K562 (cell line): Measurements from ENCODE around the gene THBS1. TPM values are rescaled to one million over a fixed set of nuclear protein-coding genes. Genes with fewer than 3 reads are reported as not detected.
A peak's percentile ranks its signal among the peaks of the same experiment; 100 is the strongest.

Source experiments
- ATAC-seq: fragments of 200-7000 bp; cut with Tn5 transposase; 3 replicates; pipeline ENCODE4 v1.9.1; 2020; ENCODE audit warnings: moderate library complexity
- BruUV-seq: library from RNA; stranded (reverse); fragments of 400-500 nt; replicated peaks from 2 replicates; lab custom pipeline; 2021; lab: Mats Ljungman, UMichigan
- CTCF ChIA-PET: fragments of 300-600 bp; formaldehyde crosslinking; extraction: SDS; loops from one replicate; lab custom pipeline; 2021; ENCODE audit warnings: low intra/inter-chr PET ratio; lab: Yijun Ruan, JAX
- POLR2A ChIA-PET: fragments of 300-600, 350-650 bp; sonication (Branson Sonifier 250); formaldehyde crosslinking; extraction: SDS; loops from one replicate; lab custom pipeline; 2021; ENCODE audit warnings: antibody characterized with exemption, inconsistent platforms; lab: Yijun Ruan, JAX
- DNase-seq, 4 experiments: peaks; one replicate each; pipeline versions ENCODE4 v3.0.0 to v3.0.0-alpha.2; 2011 to 2018; ENCODE audit warnings: low spot score in 3 of 4, mixed read lengths in 3 of 4; ENCODE audit errors: extremely low read depth in 1 of 4
- FAIRE-seq: peaks from 2 replicates; lab custom pipeline; 2011; peaks lifted over from hg19 to GRCh38; lab: Jason Lieb, UNC
- H2AFZ ChIP-seq: 2 replicates; pipeline ENCODE4 v1.6.0; 2011; ENCODE audit warnings: low read depth, low read length, control low read depth, inconsistent platforms
- H3K27ac ChIP-seq: fragments of 200-600 bp; 3 replicates; pipeline ENCODE4 v1.8.0; 2011; ENCODE audit warnings: low read depth, mild to moderate bottlenecking, control low read depth, inconsistent platforms, low read length, moderate library complexity, mixed read lengths; ENCODE audit errors: extremely low read depth
- H3K27me3 ChIP-seq, 2 experiments: fragments of 300-600 bp in 1 of 2; 2 replicates in 1 of 2; 3 replicates in 1 of 2; pipeline versions ENCODE4 v1.6.0 to v1.8.0; 2011; ENCODE audit warnings: inconsistent platforms in 2 of 2, low read length in 2 of 2, mild to moderate bottlenecking in 1 of 2, mixed read lengths in 1 of 2, moderate library complexity in 1 of 2; ENCODE audit not compliant: control insufficient read depth in 2 of 2, insufficient read depth in 2 of 2
- H3K36me3 ChIP-seq: fragments of 300-600 bp; 3 replicates; pipeline ENCODE4 v1.8.0; 2011; ENCODE audit warnings: mild to moderate bottlenecking, low read length, inconsistent platforms; ENCODE audit not compliant: control insufficient read depth, insufficient read depth
- H3K4me1 ChIP-seq, 2 experiments: fragments of 200-600 bp in 1 of 2; replicated peaks in 1 of 2; 2 replicates in 1 of 2; 3 replicates in 1 of 2; pipeline versions ENCODE4 v1.5.1 to v1.8.0; 2011; ENCODE audit warnings: inconsistent platforms in 2 of 2, low read length in 2 of 2, mild to moderate bottlenecking in 1 of 2, mixed read lengths in 1 of 2, moderate library complexity in 1 of 2; ENCODE audit not compliant: control insufficient read depth in 2 of 2, insufficient read depth in 2 of 2
- H3K4me2 ChIP-seq: 2 replicates; pipeline ENCODE4 v1.6.1; 2011; ENCODE audit warnings: low read length, control low read depth, inconsistent platforms, mixed read lengths; ENCODE audit not compliant: insufficient read depth
- H3K4me3 ChIP-seq: fragments of 200-600 bp; sonication (generic), shearing (Covaris generic); 2 replicates; pipeline ENCODE4 v1.5.1; 2016; ENCODE audit warnings: control low read depth, inconsistent platforms
- H3K79me2 ChIP-seq: fragments of 200-600 bp; 3 replicates; pipeline ENCODE4 v1.8.0; 2011; ENCODE audit warnings: low read length, inconsistent platforms; ENCODE audit not compliant: control insufficient read depth, insufficient read depth
- H3K9ac ChIP-seq, 2 experiments: 2 replicates each; pipeline versions ENCODE4 v1.6.0 to v1.6.1; 2011; ENCODE audit warnings: low read depth in 2 of 2, low read length in 2 of 2, control low read depth in 1 of 2, inconsistent platforms in 1 of 2, mild to moderate bottlenecking in 1 of 2, mixed read lengths in 1 of 2; ENCODE audit not compliant: insufficient read depth in 1 of 2
- H3K9me1 ChIP-seq: one replicate; pipeline ENCODE4 v1.6.0; 2011; ENCODE audit warnings: inconsistent platforms, mild to moderate bottlenecking, low read length, moderate library complexity; ENCODE audit not compliant: control insufficient read depth, insufficient read depth
- H3K9me3 ChIP-seq: replicated peaks from 2 replicates; pipeline ENCODE4 v1.5.1; 2011; ENCODE audit warnings: low read depth, low read length, inconsistent platforms; ENCODE audit not compliant: control insufficient read depth, insufficient read depth
- H4K20me1 ChIP-seq: replicated peaks from 2 replicates; pipeline ENCODE4 v1.6.1; 2011; ENCODE audit warnings: low read length, inconsistent platforms, mixed read lengths; ENCODE audit not compliant: control insufficient read depth, insufficient read depth
- ATF4 ChIP-seq: fragments of 450-650 bp; formaldehyde crosslinking; IDR thresholded peaks from 2 replicates; pipeline ENCODE4 v1.4.0; 2022; ENCODE audit warnings: mild to moderate bottlenecking, moderate library complexity
- BACH1 ChIP-seq: fragments of 200-800 bp; sonication (Bioruptor generic); IDR thresholded peaks from 2 replicates; pipeline ENCODE4 v1.6.1; 2016; ENCODE audit warnings: missing genetic modification characterization, missing compliant biosample characterization
- COPS2 ChIP-seq: fragments of 450-650 bp; conservative IDR thresholded peaks from 2 replicates; pipeline ENCODE4 v1.6.1; 2016; ENCODE audit warnings: mild to moderate bottlenecking, moderate library complexity
- CREB5 ChIP-seq: fragments of 250-450 bp; sonication (Bioruptor Pico); IDR thresholded peaks from 2 replicates; pipeline ENCODE4 v1.5.0; 2020; ENCODE audit warnings: mild to moderate bottlenecking
- EGR1 ChIP-seq: fragments of 450-650 bp; conservative IDR thresholded peaks from 2 replicates; pipeline ENCODE4 v1.6.1; 2017; ENCODE audit warnings: mild to moderate bottlenecking
- ESRRA ChIP-seq: fragments of 450-650 bp; IDR thresholded peaks from 2 replicates; pipeline ENCODE4 v1.6.1; 2014; ENCODE audit warnings: low read depth, mild to moderate bottlenecking, moderate library complexity, borderline replicate concordance
- MAFG ChIP-seq: fragments of 450-650 bp; conservative IDR thresholded peaks from 2 replicates; pipeline ENCODE4 v1.6.1; 2016; ENCODE audit warnings: missing genetic modification characterization, missing compliant biosample characterization
- MAFK ChIP-seq: IDR thresholded peaks from 2 replicates; pipeline ENCODE4 v1.6.1; 2011; ENCODE audit warnings: low read length, improper control_type of control experiment
- NFE2 ChIP-seq: IDR thresholded peaks from 2 replicates; pipeline ENCODE4 v1.6.1; 2014; ENCODE audit warnings: antibody characterized with exemption, low read depth
- NFRKB ChIP-seq: fragments of 450-650 bp; IDR thresholded peaks from 2 replicates; pipeline ENCODE4 v1.6.1; 2016; ENCODE audit warnings: low read depth
- RUNX1 ChIP-seq: sonication (generic); IDR thresholded peaks from 2 replicates; pipeline ENCODE4 v1.6.1; 2016; ENCODE audit warnings: antibody characterized with exemption, low read depth
- SMARCA4 ChIP-seq: fragments of 450-650 bp; IDR thresholded peaks from 2 replicates; pipeline ENCODE4 v1.6.1; 2016
- SRSF3 ChIP-seq: fragments of 200-400 bp; formaldehyde crosslinking; IDR thresholded peaks from 2 replicates; pipeline ENCODE4 v1.6.1; 2016; ENCODE audit warnings: mild to moderate bottlenecking, low read length, moderate library complexity; ENCODE audit not compliant: insufficient read depth
- TRIM28 ChIP-seq: fragments of 450-650 bp; IDR thresholded peaks from 2 replicates; pipeline ENCODE4 v1.6.1; 2017
- ZBTB2 ChIP-seq: fragments of 450-650 bp; IDR thresholded peaks from 2 replicates; pipeline ENCODE4 v1.6.1; 2016; ENCODE audit warnings: antibody characterized with exemption
- ZNF184 ChIP-seq: sonication (generic); formaldehyde crosslinking; IDR thresholded peaks from 2 replicates; pipeline ENCODE4 v1.5.0; 2020; ENCODE audit warnings: missing genetic modification reagents
- ZNF316 ChIP-seq: fragments of 450-650 bp; IDR thresholded peaks from 2 replicates; pipeline ENCODE4 v1.6.1; 2016
- whole genome bisulfite sequencing: fragments of 100-300 bp; shearing (Covaris generic); methylation state at CpG from one replicate; pipeline ENCODE4 v1.1.6; 2016; ENCODE audit warnings: low coverage, mixed read lengths; ENCODE audit not compliant: insufficient coverage; ENCODE audit errors: missing lambda C conversion rate; 5-methylcytosine and 5-hydroxymethylcytosine counted together
- in situ Hi-C: fragments of 300-500 bp; cut with MboI; formaldehyde crosslinking; loops from 4 replicates; pipeline ENCODE4 v1.15.0; 2018; ENCODE audit warnings: inconsistent platforms, mixed read lengths
- intact Hi-C: fragments of 100-400 bp; cut with micrococcal nuclease; formaldehyde crosslinking; loops from 2 replicates; pipeline ENCODE4 v1.14.2; 2022
- polyA plus RNA-seq, 8 experiments: library from polyadenylated mRNA; depleted of rRNA in 4 of 8; stranded (reverse) in 5 of 8; unstranded in 3 of 8; fragments of >200 nt; fragmentation: Nextera tagmentation in 2 of 8; fragmentation: Illumina TruSeq in 1 of 8; extraction: Ambion mirVana in 2 of 8; extraction: Trizol in 1 of 8; gene quantifications; 2 replicates each; pipeline versions ENCODE4 v1.2.1 to v1.2.3, GENCODE V29; 2011 to 2014; ENCODE audit warnings: inconsistent platforms in 1 of 8, missing spikeins in 1 of 8
- total RNA-seq, 7 experiments: library from RNA; depleted of rRNA in 6 of 7; stranded (reverse); fragments of >200 nt in 6 of 7; fragmentation: Illumina TruSeq in 2 of 7; extraction: Trizol in 2 of 7; gene quantifications; 2 replicates each; pipeline versions ENCODE4 v1.2.1 to v1.2.3, GENCODE V29; 2011 to 2021; ENCODE audit warnings: low replicate concordance in 1 of 7
- TF ChIP-seq, protein P1 (sequence below), 3 experiments: IDR thresholded peaks in 2 of 3; conservative IDR thresholded peaks in 1 of 3; 2 replicates each; pipeline ENCODE4 v1.5.1; 2011 to 2012; ENCODE audit warnings: low read length in 3 of 3, mild to moderate bottlenecking in 3 of 3, control low read depth in 2 of 3, improper control_type of control experiment in 1 of 3, inconsistent platforms in 1 of 3, low read depth in 1 of 3, mixed read lengths in 1 of 3, moderate library complexity in 1 of 3; ENCODE audit not compliant: insufficient read depth in 2 of 3
- TF ChIP-seq, protein P2 (sequence below): conservative IDR thresholded peaks from 2 replicates; pipeline ENCODE4 v1.6.1; 2011; ENCODE audit warnings: low read depth, mild to moderate bottlenecking, low read length; ENCODE audit not compliant: control insufficient read depth

The THBS1 gene
- total and polyA plus RNA-seq, 9 of the 15 experiments (the other 6 are each of a cell fraction or from before 2014, with no cell fraction given), result 0.04 to 1.3 (median 0.40) TPM

DNA sequence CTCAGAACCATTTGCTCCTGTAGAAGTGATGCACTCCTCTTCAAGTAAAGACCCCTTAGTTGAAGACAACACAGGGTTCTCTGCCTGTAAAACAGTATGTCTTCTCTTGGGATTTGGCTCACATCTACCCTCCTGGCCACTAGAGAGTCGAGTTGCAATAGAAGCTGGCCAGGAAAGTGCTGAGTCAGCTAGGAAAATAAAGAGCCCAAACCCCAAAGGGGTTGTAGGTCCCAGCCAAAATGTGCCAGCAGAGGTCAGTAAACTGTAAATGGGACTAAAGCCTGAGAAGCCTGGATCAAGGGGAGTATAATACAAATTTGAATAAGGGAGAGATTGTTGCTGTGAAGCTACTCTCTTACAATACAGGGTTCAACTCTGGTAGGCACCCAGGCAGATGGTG lies 37.2 kb upstream of the THBS1 start:
- no peaks in the 10 kb centered on the region for H3K4me1 ChIP-seq
- no peak overlapping the region for H3K4me3 ChIP-seq
- ChIA-PET CTCF (no interaction called here), POLR2A (interaction anchor here (1.0 to 1.4 kb wide), 2 partner anchors 13 to 18 kb away, joined by 4 to 5 read pairs; no protein-coding TSS in a partner anchor)
- no peak overlapping the region for H3K4me2 ChIP-seq
- WGBS, result 0% methylated on average over 1 of the region's 1 CpG
- DNase-seq (peak; percentile 18 to 29 (median 22)), FAIRE-seq (no peak), ATAC-seq (peak; percentile 58; the same call in 2 of the 3 replicates)
- no peaks in the 10 kb centered on the region for H3K36me3 ChIP-seq
- BruUV-seq, result no TSS peak
- no peaks in the 10 kb centered on the region for H3K9me1 ChIP-seq
- in situ Hi-C loops, result no loop called here
- no peak overlapping the region for H3K27ac ChIP-seq
- H3K9ac ChIP-seq, result no peak overlapping the region
- H3K79me2 ChIP-seq, result no peaks in the 10 kb centered on the region
- H3K9me3 ChIP-seq, result peaks cover 3% of the 10 kb centered on the region
- no peak overlapping the region for H2AFZ ChIP-seq
- H3K27me3 ChIP-seq, result no peaks in the 10 kb centered on the region
- no peaks in the 10 kb centered on the region for H4K20me1 ChIP-seq
- intact Hi-C loops, result no loop called here
- TF ChIP-seq NFE2 (peak; percentile 66), ZBTB2 (no peak), ESRRA (no peak), COPS2 (no peak), CREB5 (no peak), ZNF316 (peak; percentile 98), EGR1 (no peak), SRSF3 (no peak), BACH1 (tag) (peak; percentile 50; the same call in 1 of the 2 replicates), MAFK (peak; percentile 99), SMARCA4 (no peak), NFRKB (no peak), ZNF184 (peak; percentile 93), MAFG (tag) (peak; percentile 95), ATF4 (CRISPR knock-in tag) (no peak), RUNX1 (no peak), TRIM28 (no peak)
- TF ChIP-seq, protein P1, sequence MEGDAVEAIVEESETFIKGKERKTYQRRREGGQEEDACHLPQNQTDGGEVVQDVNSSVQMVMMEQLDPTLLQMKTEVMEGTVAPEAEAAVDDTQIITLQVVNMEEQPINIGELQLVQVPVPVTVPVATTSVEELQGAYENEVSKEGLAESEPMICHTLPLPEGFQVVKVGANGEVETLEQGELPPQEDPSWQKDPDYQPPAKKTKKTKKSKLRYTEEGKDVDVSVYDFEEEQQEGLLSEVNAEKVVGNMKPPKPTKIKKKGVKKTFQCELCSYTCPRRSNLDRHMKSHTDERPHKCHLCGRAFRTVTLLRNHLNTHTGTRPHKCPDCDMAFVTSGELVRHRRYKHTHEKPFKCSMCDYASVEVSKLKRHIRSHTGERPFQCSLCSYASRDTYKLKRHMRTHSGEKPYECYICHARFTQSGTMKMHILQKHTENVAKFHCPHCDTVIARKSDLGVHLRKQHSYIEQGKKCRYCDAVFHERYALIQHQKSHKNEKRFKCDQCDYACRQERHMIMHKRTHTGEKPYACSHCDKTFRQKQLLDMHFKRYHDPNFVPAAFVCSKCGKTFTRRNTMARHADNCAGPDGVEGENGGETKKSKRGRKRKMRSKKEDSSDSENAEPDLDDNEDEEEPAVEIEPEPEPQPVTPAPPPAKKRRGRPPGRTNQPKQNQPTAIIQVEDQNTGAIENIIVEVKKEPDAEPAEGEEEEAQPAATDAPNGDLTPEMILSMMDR (IDR thresholded peaks at IDR 0.05 in 2 of 3, conservative IDR thresholded peaks at IDR 0.05 in 1 of 3; ENCODE audit: insufficient read depth in 2 of 3, low read depth in 1 of 3, low read length in 3 of 3), result peak; percentile 7 to 32 (median 28); a peak in 3 of 6 replicates
- TF ChIP-seq, protein P2, sequence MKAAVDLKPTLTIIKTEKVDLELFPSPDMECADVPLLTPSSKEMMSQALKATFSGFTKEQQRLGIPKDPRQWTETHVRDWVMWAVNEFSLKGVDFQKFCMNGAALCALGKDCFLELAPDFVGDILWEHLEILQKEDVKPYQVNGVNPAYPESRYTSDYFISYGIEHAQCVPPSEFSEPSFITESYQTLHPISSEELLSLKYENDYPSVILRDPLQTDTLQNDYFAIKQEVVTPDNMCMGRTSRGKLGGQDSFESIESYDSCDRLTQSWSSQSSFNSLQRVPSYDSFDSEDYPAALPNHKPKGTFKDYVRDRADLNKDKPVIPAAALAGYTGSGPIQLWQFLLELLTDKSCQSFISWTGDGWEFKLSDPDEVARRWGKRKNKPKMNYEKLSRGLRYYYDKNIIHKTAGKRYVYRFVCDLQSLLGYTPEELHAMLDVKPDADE, result no peak
